DND-41 (cell line): ENCODE measurements around the gene EFHC2.

ENCODE experiments used
- ATAC-seq: fragments of 200-7000 bp; cut with Tn5 transposase; 3 replicates; pipeline ENCODE4 v1.9.1; 2021; ENCODE audit warnings: low read depth; ENCODE audit not compliant: insufficient read depth
- DNase-seq: peaks from one replicate; pipeline ENCODE4 v3.0.0-alpha.2; 2020
- H2AFZ ChIP-seq: 2 replicates; pipeline ENCODE4 v1.6.0; 2012; ENCODE audit warnings: low read depth, low read length
- H3K27ac ChIP-seq: 2 replicates; pipeline ENCODE4 v1.5.1; 2012; ENCODE audit warnings: low read length, inconsistent platforms
- H3K27me3 ChIP-seq: fragments of 200-600 bp; sonication (generic); 2 replicates; pipeline ENCODE4 v1.6.0; 2012; ENCODE audit warnings: low read length, mild to moderate bottlenecking, inconsistent platforms; ENCODE audit not compliant: insufficient read depth, poor library complexity
- H3K36me3 ChIP-seq: 2 replicates; pipeline ENCODE4 v1.5.1; 2012; ENCODE audit warnings: low read length, inconsistent platforms; ENCODE audit not compliant: insufficient read depth
- H3K4me1 ChIP-seq: 2 replicates; pipeline ENCODE4 v1.5.1; 2012; ENCODE audit warnings: mild to moderate bottlenecking, low read length; ENCODE audit not compliant: insufficient read depth
- H3K4me2 ChIP-seq: 2 replicates; pipeline ENCODE4 v1.6.0; 2012; ENCODE audit warnings: mild to moderate bottlenecking, moderate library complexity, low read length, inconsistent platforms; ENCODE audit not compliant: insufficient read depth
- H3K4me3 ChIP-seq, 2 experiments: fragments of 200-600 bp in 1 of 2; shearing (Covaris generic) in 1 of 2; 2 replicates each; pipeline ENCODE4 v1.5.1; 2012 to 2016; ENCODE audit warnings: inconsistent platforms in 2 of 2, low read length in 2 of 2, mild to moderate bottlenecking in 2 of 2, low read depth in 1 of 2, moderate library complexity in 1 of 2
- H3K79me2 ChIP-seq: 2 replicates; pipeline ENCODE4 v1.6.0; 2012; ENCODE audit warnings: low read length, inconsistent platforms; ENCODE audit not compliant: insufficient read depth
- H3K9ac ChIP-seq: 2 replicates; pipeline ENCODE4 v1.6.0; 2012; ENCODE audit warnings: low read depth, mild to moderate bottlenecking, inconsistent platforms, low read length, moderate library complexity
- H3K9me3 ChIP-seq: 2 replicates; pipeline ENCODE4 v1.5.1; 2012; ENCODE audit warnings: low read length, moderate library complexity, mild to moderate bottlenecking, inconsistent platforms; ENCODE audit not compliant: insufficient read depth, severe bottlenecking
- H4K20me1 ChIP-seq: 2 replicates; pipeline ENCODE4 v1.6.0; 2012; ENCODE audit warnings: low read length; ENCODE audit not compliant: insufficient read depth
- EZH2 ChIP-seq: IDR thresholded peaks from 3 replicates; pipeline ENCODE4 v1.6.1; 2012; ENCODE audit warnings: borderline replicate concordance, low read depth, mild to moderate bottlenecking, moderate library complexity, low read length, inconsistent platforms; ENCODE audit not compliant: severe bottlenecking
- TF ChIP-seq, protein P1 (sequence below): IDR thresholded peaks from 2 replicates; pipeline ENCODE4 v1.5.1; 2012; ENCODE audit warnings: borderline replicate concordance, low read length, moderate library complexity, mild to moderate bottlenecking; ENCODE audit not compliant: poor library complexity, severe bottlenecking; ENCODE audit errors: extremely low read depth

The EFHC2 gene

GRCh38 chrX:44239036-44239435 lies 104.4 kb downstream of the EFHC2 start:
- Histone ChIP-seq H3K36me3 (no peaks in the 10 kb centered on the region), H2AFZ (no peak overlapping the region), H3K4me2 (no peak overlapping the region), H3K9ac (no peak overlapping the region), H3K4me1 (no peaks in the 10 kb centered on the region), H3K27me3 (no peaks in the 10 kb centered on the region), H3K27ac (no peak overlapping the region), H3K9me3 (no peaks in the 10 kb centered on the region), H3K4me3 (no peak overlapping the region), H4K20me1 (no peaks in the 10 kb centered on the region), H3K79me2 (no peaks in the 10 kb centered on the region)
- no peak for TF ChIP-seq EZH2
- TF ChIP-seq, protein P1, sequence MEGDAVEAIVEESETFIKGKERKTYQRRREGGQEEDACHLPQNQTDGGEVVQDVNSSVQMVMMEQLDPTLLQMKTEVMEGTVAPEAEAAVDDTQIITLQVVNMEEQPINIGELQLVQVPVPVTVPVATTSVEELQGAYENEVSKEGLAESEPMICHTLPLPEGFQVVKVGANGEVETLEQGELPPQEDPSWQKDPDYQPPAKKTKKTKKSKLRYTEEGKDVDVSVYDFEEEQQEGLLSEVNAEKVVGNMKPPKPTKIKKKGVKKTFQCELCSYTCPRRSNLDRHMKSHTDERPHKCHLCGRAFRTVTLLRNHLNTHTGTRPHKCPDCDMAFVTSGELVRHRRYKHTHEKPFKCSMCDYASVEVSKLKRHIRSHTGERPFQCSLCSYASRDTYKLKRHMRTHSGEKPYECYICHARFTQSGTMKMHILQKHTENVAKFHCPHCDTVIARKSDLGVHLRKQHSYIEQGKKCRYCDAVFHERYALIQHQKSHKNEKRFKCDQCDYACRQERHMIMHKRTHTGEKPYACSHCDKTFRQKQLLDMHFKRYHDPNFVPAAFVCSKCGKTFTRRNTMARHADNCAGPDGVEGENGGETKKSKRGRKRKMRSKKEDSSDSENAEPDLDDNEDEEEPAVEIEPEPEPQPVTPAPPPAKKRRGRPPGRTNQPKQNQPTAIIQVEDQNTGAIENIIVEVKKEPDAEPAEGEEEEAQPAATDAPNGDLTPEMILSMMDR: no peak
- ATAC-seq (no peak), DNase-seq (no peak)

- TF ChIP-seq, protein P1: no peak
- no peak for TF ChIP-seq EZH2
- DNase-seq: no peak
- no peaks in the 10 kb centered on the region for H3K79me2 ChIP-seq
- no peak overlapping the region for H3K9ac ChIP-seq
- peak; percentile 37; the same call in 1 of the 3 replicates for ATAC-seq
- no peaks in the 10 kb centered on the region for H4K20me1 ChIP-seq
- H2AFZ ChIP-seq: no peak overlapping the region
- no peak overlapping the region for H3K27ac ChIP-seq
- no peaks in the 10 kb centered on the region for H3K9me3 ChIP-seq
- no peaks in the 10 kb centered on the region for H3K27me3 ChIP-seq
- H3K4me2 ChIP-seq: no peak overlapping the region
- no peaks in the 10 kb centered on the region for H3K4me1 ChIP-seq
- no peak overlapping the region for H3K4me3 ChIP-seq
- no peaks in the 10 kb centered on the region for H3K36me3 ChIP-seq
Measured at GRCh38 chrX:44235534-44235933, 107.9 kb downstream of the EFHC2 start.

DNA sequence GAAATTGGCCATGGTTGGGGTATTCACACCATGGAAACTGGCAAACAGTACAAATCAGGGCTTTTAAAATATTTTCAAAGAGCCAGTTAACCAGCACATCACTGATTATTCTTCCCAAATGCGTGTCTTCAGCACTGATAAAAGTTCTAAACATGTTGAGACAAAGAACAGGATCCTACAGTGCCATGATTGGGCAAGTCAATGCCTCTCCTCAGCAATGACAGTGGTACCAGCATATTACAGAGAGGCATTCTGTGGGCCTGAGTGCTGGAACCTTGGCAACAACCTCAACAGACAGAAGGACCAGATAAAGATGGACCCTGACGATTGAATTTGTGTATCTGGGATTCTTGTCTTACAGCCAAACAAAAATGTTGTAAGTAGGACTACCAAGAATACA lies 108.9 kb downstream of the EFHC2 start:
- Histone ChIP-seq H3K27me3 (no peaks in the 10 kb centered on the region), H2AFZ (no peak overlapping the region), H3K4me2 (no peak overlapping the region), H4K20me1 (no peaks in the 10 kb centered on the region), H3K4me3 (no peak overlapping the region), H3K79me2 (no peaks in the 10 kb centered on the region), H3K9ac (no peak overlapping the region), H3K4me1 (no peaks in the 10 kb centered on the region), H3K27ac (no peak overlapping the region), H3K9me3 (no peaks in the 10 kb centered on the region), H3K36me3 (no peaks in the 10 kb centered on the region)
- ATAC-seq (no peak), DNase-seq (no peak)
- TF ChIP-seq EZH2: no peak
- TF ChIP-seq, protein P1: no peak

DNA sequence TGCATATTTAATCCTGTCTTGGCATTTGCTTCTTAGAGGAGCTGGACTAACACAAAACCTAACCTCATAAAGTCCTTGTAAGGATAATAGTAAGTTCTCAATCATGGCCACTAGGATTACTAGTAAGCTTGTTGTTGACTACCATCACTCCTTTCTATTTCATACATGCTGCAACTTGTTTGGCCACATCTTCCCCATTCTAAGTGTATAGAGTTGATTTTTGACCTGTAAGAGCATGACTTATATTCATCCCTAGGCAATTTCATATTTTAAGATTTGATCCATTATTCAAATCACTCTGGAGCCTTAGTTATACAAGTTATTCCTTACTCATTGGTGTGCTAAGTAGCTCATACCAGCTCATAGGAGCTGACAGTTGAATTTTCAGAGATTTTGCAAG lies 109.4 kb downstream of the EFHC2 start:
- H3K27ac ChIP-seq: no peak overlapping the region

More for the DNA sequence above, 109.4 kb downstream of the EFHC2 start:
- Histone ChIP-seq H3K9me3 (no peaks in the 10 kb centered on the region), H2AFZ (no peak overlapping the region), H3K9ac (no peak overlapping the region), H3K4me1 (no peaks in the 10 kb centered on the region), H4K20me1 (no peaks in the 10 kb centered on the region), H3K27me3 (no peaks in the 10 kb centered on the region), H3K79me2 (no peaks in the 10 kb centered on the region), H3K4me2 (no peak overlapping the region), H3K4me3 (no peak overlapping the region), H3K36me3 (no peaks in the 10 kb centered on the region)
- no peak for DNase-seq
- no peak for TF ChIP-seq EZH2
- TF ChIP-seq, protein P1: no peak
- ATAC-seq: no peak
